ENCODE measurements around the gene C1orf21. TPM values are rescaled to one million over a fixed set of nuclear protein-coding genes. Genes with fewer than 3 reads are reported as not detected.
A peak's percentile ranks its signal among the peaks of the same experiment; 100 is the strongest.

Gene C1orf21
- total RNA-seq, 1 donor from 2014 or later = 31.8 TPM

GRCh38 chr1:184408580-184408979, 21.8 kb downstream of the C1orf21 start:
- no peak for DNase-seq (ENCODE audit: extremely low spot score, unreplicated experiment)
- Mint-ChIP-seq H3K9me3 (ENCODE audit: unreplicated experiment) (no peaks in the 10 kb centered on the region), H3K27me3 (ENCODE audit: unreplicated experiment) (no peaks in the 10 kb centered on the region), H3K4me1 (ENCODE audit: unreplicated experiment) (peaks cover 21% of the 10 kb centered on the region), H3K4me3 (ENCODE audit: unreplicated experiment) (no peak overlapping the region), H3K36me3 (ENCODE audit: unreplicated experiment) (peaks cover 3% of the 10 kb centered on the region), H3K27ac (ENCODE audit: unreplicated experiment) (peak overlapping the region; percentile 74)
- TF ChIP-seq, protein P1, sequence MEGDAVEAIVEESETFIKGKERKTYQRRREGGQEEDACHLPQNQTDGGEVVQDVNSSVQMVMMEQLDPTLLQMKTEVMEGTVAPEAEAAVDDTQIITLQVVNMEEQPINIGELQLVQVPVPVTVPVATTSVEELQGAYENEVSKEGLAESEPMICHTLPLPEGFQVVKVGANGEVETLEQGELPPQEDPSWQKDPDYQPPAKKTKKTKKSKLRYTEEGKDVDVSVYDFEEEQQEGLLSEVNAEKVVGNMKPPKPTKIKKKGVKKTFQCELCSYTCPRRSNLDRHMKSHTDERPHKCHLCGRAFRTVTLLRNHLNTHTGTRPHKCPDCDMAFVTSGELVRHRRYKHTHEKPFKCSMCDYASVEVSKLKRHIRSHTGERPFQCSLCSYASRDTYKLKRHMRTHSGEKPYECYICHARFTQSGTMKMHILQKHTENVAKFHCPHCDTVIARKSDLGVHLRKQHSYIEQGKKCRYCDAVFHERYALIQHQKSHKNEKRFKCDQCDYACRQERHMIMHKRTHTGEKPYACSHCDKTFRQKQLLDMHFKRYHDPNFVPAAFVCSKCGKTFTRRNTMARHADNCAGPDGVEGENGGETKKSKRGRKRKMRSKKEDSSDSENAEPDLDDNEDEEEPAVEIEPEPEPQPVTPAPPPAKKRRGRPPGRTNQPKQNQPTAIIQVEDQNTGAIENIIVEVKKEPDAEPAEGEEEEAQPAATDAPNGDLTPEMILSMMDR (IDR thresholded peaks at IDR 0.05) = no peak

DNA sequence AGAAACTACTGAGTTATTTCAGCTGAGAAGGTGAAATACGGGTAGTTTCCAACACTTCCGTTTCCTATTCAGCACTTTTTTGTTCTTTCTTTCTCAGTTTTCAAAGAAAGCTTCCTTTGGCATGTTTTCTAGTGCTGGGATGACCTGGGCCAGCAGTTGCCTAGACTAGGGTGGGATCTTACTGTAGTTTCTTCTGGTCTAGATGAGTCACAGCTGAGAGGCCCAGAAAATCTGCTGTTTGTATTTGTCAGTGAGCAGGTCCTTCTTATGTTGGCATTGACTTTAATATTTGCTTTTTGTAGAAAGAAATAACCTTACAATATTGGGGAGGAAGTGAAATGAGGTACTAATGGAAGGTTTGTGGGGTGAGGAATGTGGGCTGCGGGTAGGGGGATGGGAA, 22.2 kb downstream of the C1orf21 start:
- Mint-ChIP-seq H3K4me1 (ENCODE audit: unreplicated experiment) (peaks cover 21% of the 10 kb centered on the region), H3K27me3 (ENCODE audit: unreplicated experiment) (no peaks in the 10 kb centered on the region), H3K27ac (ENCODE audit: unreplicated experiment) (peak overlapping the region; percentile 74), H3K9me3 (ENCODE audit: unreplicated experiment) (no peaks in the 10 kb centered on the region), H3K36me3 (ENCODE audit: unreplicated experiment) (peaks cover 3% of the 10 kb centered on the region), H3K4me3 (ENCODE audit: unreplicated experiment) (peak overlapping the region; percentile 7)
- TF ChIP-seq, protein P1 (IDR thresholded peaks at IDR 0.05) = no peak
- DNase-seq (ENCODE audit: extremely low spot score, unreplicated experiment) = no peak

- no peaks in the 10 kb centered on the region for H3K9me3 Mint-ChIP-seq (ENCODE audit: unreplicated experiment)
- TF ChIP-seq, protein P1 (IDR thresholded peaks at IDR 0.05) = no peak
- no peak for DNase-seq (ENCODE audit: extremely low spot score, unreplicated experiment)
- H3K27me3 Mint-ChIP-seq (ENCODE audit: unreplicated experiment) = no peaks in the 10 kb centered on the region
- H3K27ac Mint-ChIP-seq (ENCODE audit: unreplicated experiment) = no peak overlapping the region
- H3K4me3 Mint-ChIP-seq (ENCODE audit: unreplicated experiment) = no peak overlapping the region
- peaks cover 21% of the 10 kb centered on the region for H3K4me1 Mint-ChIP-seq (ENCODE audit: unreplicated experiment)
- H3K36me3 Mint-ChIP-seq (ENCODE audit: unreplicated experiment) = peaks cover 10% of the 10 kb centered on the region
Observed at GRCh38 chr1:184412472-184412871, 25.6 kb downstream of the C1orf21 start.

- no peak overlapping the region for H3K27ac Mint-ChIP-seq (ENCODE audit: unreplicated experiment)
- no peak for DNase-seq (ENCODE audit: extremely low spot score, unreplicated experiment)
- TF ChIP-seq, protein P1 (IDR thresholded peaks at IDR 0.05) = no peak
- H3K9me3 Mint-ChIP-seq (ENCODE audit: unreplicated experiment) = no peaks in the 10 kb centered on the region
- peaks cover 10% of the 10 kb centered on the region for H3K36me3 Mint-ChIP-seq (ENCODE audit: unreplicated experiment)
- H3K4me3 Mint-ChIP-seq (ENCODE audit: unreplicated experiment) = no peak overlapping the region
- peaks cover 14% of the 10 kb centered on the region for H3K4me1 Mint-ChIP-seq (ENCODE audit: unreplicated experiment)
- H3K27me3 Mint-ChIP-seq (ENCODE audit: unreplicated experiment) = no peaks in the 10 kb centered on the region
Observed at GRCh38 chr1:184416481-184416880, 29.7 kb downstream of the C1orf21 start.

DNA sequence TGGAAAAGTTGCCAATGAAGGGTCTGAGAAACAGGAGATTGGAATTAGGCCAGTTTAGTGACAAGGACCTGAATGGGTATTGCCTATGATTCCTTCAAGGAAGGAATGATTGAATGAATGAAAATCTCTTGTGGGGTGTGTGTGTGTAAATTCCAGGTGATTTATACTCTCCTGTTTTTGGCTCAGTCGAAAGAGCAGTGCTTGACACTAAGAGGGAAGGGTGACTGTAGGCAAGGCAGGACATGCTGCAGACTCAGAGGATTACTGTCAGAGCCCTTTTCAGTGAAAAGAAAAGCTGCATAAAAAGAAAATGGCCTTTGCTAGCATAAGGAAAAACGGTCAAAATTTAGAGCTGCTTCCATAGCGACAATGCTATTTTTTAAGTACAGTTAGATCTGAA, 30.1 kb downstream of the C1orf21 start:
- Mint-ChIP-seq H3K27ac (ENCODE audit: unreplicated experiment) (no peak overlapping the region), H3K36me3 (ENCODE audit: unreplicated experiment) (peaks cover 10% of the 10 kb centered on the region), H3K9me3 (ENCODE audit: unreplicated experiment) (no peaks in the 10 kb centered on the region), H3K4me3 (ENCODE audit: unreplicated experiment) (no peak overlapping the region), H3K4me1 (ENCODE audit: unreplicated experiment) (peaks cover 14% of the 10 kb centered on the region), H3K27me3 (ENCODE audit: unreplicated experiment) (no peaks in the 10 kb centered on the region)
- no peak for DNase-seq (ENCODE audit: extremely low spot score, unreplicated experiment)
- TF ChIP-seq, protein P1 (IDR thresholded peaks at IDR 0.05) = no peak
